MM.1S (cell line): ENCODE data around the gene NHLRC1.

ENCODE experiments used
- DNase-seq: peaks from one replicate; pipeline ENCODE4 v3.0.0-alpha.2; 2015
- H2AFZ ChIP-seq: fragments of 300-600 bp; sonication (generic); 2 replicates; pipeline ENCODE4 v1.6.0; 2016; ENCODE audit warnings: antibody characterized with exemption, low read length
- H3F3A ChIP-seq: fragments of 300-600 bp; sonication (generic); 2 replicates; pipeline ENCODE4 v1.6.1; 2016; ENCODE audit warnings: mild to moderate bottlenecking, antibody characterized with exemption, low read length, moderate library complexity, mixed read lengths; ENCODE audit not compliant: insufficient read depth
- H3K27ac ChIP-seq: fragments of 300-600 bp; sonication (generic); 2 replicates; pipeline ENCODE4 v1.5.1; 2016; ENCODE audit warnings: mild to moderate bottlenecking, low read length
- H3K27me3 ChIP-seq: fragments of 300-600 bp; sonication (generic); replicated peaks from 2 replicates; pipeline ENCODE4 v1.6.0; 2016; ENCODE audit warnings: low read length; ENCODE audit not compliant: insufficient read depth
- H3K36me3 ChIP-seq: fragments of 300-600 bp; sonication (generic); replicated peaks from 2 replicates; pipeline ENCODE4 v1.6.1; 2016; ENCODE audit warnings: mild to moderate bottlenecking, low read length, mixed read lengths; ENCODE audit not compliant: insufficient read depth
- H3K4me1 ChIP-seq: fragments of 300-600 bp; sonication (generic); 2 replicates; pipeline ENCODE4 v1.6.1; 2016; ENCODE audit warnings: low read length, mixed read lengths
- H3K4me2 ChIP-seq: fragments of 300-600 bp; sonication (generic); 2 replicates; pipeline ENCODE4 v1.6.0; 2016; ENCODE audit warnings: low read depth, low read length
- H3K4me3 ChIP-seq: fragments of 300-600 bp; sonication (generic); 2 replicates; pipeline ENCODE4 v1.5.1; 2016; ENCODE audit warnings: low read length, mixed read lengths
- H3K79me2 ChIP-seq: fragments of 300-600 bp; sonication (generic); 2 replicates; pipeline ENCODE4 v1.6.1; 2016; ENCODE audit warnings: mixed run types, low read length, mixed read lengths
- H3K9ac ChIP-seq: fragments of 300-600 bp; sonication (generic); 2 replicates; pipeline ENCODE4 v1.6.1; 2016; ENCODE audit warnings: low read length, mixed read lengths
- H3K9me2 ChIP-seq: fragments of 300-600 bp; sonication (generic); replicated peaks from 2 replicates; pipeline ENCODE4 v1.6.1; 2016; ENCODE audit warnings: mild to moderate bottlenecking, low read length, mixed read lengths; ENCODE audit not compliant: insufficient read depth
- H3K9me3 ChIP-seq: fragments of 300-600 bp; sonication (generic); replicated peaks from 2 replicates; pipeline ENCODE4 v1.6.1; 2016; ENCODE audit warnings: mild to moderate bottlenecking, low read length, mixed read lengths; ENCODE audit not compliant: insufficient read depth
- H4K20me1 ChIP-seq: fragments of 300-600 bp; sonication (generic); 2 replicates; pipeline ENCODE4 v1.6.1; 2016; ENCODE audit warnings: mild to moderate bottlenecking, low read length, moderate library complexity, mixed read lengths; ENCODE audit not compliant: insufficient read depth
- EZH2 ChIP-seq: fragments of 300-600 bp; sonication (generic); optimal IDR thresholded peaks from 2 replicates; pipeline ENCODE3; 2017; ENCODE audit warnings: low read depth, mild to moderate bottlenecking, antibody characterized with exemption, low read length, mixed read lengths
- EZH2phosphoT487 ChIP-seq: fragments of 300-600 bp; sonication (generic); IDR thresholded peaks from 2 replicates; pipeline ENCODE4 v1.6.1; 2018; ENCODE audit warnings: antibody characterized with exemption, low read length
- TF ChIP-seq, protein P1 (sequence below): fragments of 300-600 bp; sonication (generic); IDR thresholded peaks from 2 replicates; pipeline ENCODE4 v1.5.1; 2016; ENCODE audit warnings: antibody characterized with exemption, low read length, mixed read lengths

Gene NHLRC1

GRCh38 chr6:18091382-18091781 is 31.1 kb downstream of the NHLRC1 start:
- H3K9me2 ChIP-seq, result no peaks in the 10 kb centered on the region
- H3K9ac ChIP-seq, result no peak overlapping the region
- TF ChIP-seq EZH2, result no peak
- TF ChIP-seq EZH2phosphoT487, result no peak
- TF ChIP-seq, protein P1, sequence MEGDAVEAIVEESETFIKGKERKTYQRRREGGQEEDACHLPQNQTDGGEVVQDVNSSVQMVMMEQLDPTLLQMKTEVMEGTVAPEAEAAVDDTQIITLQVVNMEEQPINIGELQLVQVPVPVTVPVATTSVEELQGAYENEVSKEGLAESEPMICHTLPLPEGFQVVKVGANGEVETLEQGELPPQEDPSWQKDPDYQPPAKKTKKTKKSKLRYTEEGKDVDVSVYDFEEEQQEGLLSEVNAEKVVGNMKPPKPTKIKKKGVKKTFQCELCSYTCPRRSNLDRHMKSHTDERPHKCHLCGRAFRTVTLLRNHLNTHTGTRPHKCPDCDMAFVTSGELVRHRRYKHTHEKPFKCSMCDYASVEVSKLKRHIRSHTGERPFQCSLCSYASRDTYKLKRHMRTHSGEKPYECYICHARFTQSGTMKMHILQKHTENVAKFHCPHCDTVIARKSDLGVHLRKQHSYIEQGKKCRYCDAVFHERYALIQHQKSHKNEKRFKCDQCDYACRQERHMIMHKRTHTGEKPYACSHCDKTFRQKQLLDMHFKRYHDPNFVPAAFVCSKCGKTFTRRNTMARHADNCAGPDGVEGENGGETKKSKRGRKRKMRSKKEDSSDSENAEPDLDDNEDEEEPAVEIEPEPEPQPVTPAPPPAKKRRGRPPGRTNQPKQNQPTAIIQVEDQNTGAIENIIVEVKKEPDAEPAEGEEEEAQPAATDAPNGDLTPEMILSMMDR, result no peak
- no peak overlapping the region for H3K4me2 ChIP-seq
- H3K9me3 ChIP-seq, result no peaks in the 10 kb centered on the region
- no peaks in the 10 kb centered on the region for H4K20me1 ChIP-seq
- H3K27me3 ChIP-seq, result no peaks in the 10 kb centered on the region
- no peaks in the 10 kb centered on the region for H3K79me2 ChIP-seq
- H3F3A ChIP-seq, result no peaks in the 10 kb centered on the region
- H3K36me3 ChIP-seq, result no peaks in the 10 kb centered on the region
- DNase-seq, result no peak
- H2AFZ ChIP-seq, result no peak overlapping the region
- no peak overlapping the region for H3K27ac ChIP-seq
- H3K4me3 ChIP-seq, result no peak overlapping the region
- H3K4me1 ChIP-seq, result no peaks in the 10 kb centered on the region

- H3K9me3 ChIP-seq, result no peaks in the 10 kb centered on the region
- H3K4me3 ChIP-seq, result no peak overlapping the region
- no peak overlapping the region for H3K27ac ChIP-seq
- no peak overlapping the region for H3K4me2 ChIP-seq
- H3K27me3 ChIP-seq, result no peaks in the 10 kb centered on the region
- no peak overlapping the region for H2AFZ ChIP-seq
- no peak for DNase-seq
- H3K4me1 ChIP-seq, result no peaks in the 10 kb centered on the region
- H3K9me2 ChIP-seq, result no peaks in the 10 kb centered on the region
- H3K36me3 ChIP-seq, result no peaks in the 10 kb centered on the region
- H3K9ac ChIP-seq, result no peak overlapping the region
- TF ChIP-seq, protein P1, result no peak
- no peak for TF ChIP-seq EZH2phosphoT487
- TF ChIP-seq EZH2, result no peak
- no peaks in the 10 kb centered on the region for H3K79me2 ChIP-seq
- H4K20me1 ChIP-seq, result no peaks in the 10 kb centered on the region
- H3F3A ChIP-seq, result no peaks in the 10 kb centered on the region
These were observed 32.1 kb downstream of the NHLRC1 start for GRCh38 chr6:18090349-18090786.

GRCh38 chr6:18088419-18089296 is 33.8 kb downstream of the NHLRC1 start:
- no peaks in the 10 kb centered on the region for H3F3A ChIP-seq
- no peaks in the 10 kb centered on the region for H3K4me1 ChIP-seq
- no peaks in the 10 kb centered on the region for H3K9me3 ChIP-seq
- H2AFZ ChIP-seq, result no peak overlapping the region
- no peaks in the 10 kb centered on the region for H4K20me1 ChIP-seq
- no peak overlapping the region for H3K27ac ChIP-seq
- no peaks in the 10 kb centered on the region for H3K79me2 ChIP-seq
- H3K36me3 ChIP-seq, result no peaks in the 10 kb centered on the region
- no peak overlapping the region for H3K4me2 ChIP-seq
- H3K9me2 ChIP-seq, result no peaks in the 10 kb centered on the region
- no peak overlapping the region for H3K4me3 ChIP-seq
- H3K27me3 ChIP-seq, result no peaks in the 10 kb centered on the region
- H3K9ac ChIP-seq, result no peak overlapping the region
- TF ChIP-seq, protein P1, result no peak
- no peak for TF ChIP-seq EZH2
- TF ChIP-seq EZH2phosphoT487, result no peak
- no peak for DNase-seq
